Measurements from ENCODE around the gene ERCC3.

DNA sequence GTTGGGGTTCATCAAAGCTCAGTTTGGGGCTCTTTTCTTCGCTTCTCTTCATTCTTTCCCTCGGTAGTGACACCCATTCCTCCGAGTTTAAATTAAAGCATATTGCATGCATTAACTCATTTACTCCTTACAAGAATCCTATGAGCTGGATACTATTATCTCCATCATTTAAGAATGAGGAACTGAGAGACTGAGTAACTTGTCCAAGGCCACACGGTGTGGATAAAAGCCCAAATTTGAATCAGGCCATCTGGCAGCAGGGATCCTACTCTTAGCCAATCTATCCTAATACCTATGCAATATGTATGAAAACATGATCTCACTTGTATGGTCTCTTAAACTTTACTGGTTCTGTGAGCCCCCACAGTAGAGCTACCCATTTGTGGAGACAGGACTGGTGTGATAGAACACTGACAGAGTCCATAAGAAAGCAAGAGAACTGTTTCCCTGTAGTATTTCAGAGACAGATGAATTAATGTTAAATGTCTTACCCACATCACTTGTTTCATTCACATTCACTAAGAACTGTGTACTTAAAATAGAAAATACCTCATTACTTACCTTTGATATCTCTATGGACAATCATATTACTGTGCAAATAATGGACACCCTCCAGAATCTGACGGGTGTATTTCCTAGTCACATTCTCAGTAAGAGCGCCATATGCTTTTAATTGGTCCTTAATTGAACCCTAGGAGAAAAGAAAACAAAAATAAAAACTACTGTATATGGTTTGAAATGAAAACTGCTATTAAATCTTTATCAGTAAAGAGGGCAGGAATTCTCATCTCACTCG lies 20.4 kb upstream of the ERCC3 start:
- TF ChIP-seq, protein P1, sequence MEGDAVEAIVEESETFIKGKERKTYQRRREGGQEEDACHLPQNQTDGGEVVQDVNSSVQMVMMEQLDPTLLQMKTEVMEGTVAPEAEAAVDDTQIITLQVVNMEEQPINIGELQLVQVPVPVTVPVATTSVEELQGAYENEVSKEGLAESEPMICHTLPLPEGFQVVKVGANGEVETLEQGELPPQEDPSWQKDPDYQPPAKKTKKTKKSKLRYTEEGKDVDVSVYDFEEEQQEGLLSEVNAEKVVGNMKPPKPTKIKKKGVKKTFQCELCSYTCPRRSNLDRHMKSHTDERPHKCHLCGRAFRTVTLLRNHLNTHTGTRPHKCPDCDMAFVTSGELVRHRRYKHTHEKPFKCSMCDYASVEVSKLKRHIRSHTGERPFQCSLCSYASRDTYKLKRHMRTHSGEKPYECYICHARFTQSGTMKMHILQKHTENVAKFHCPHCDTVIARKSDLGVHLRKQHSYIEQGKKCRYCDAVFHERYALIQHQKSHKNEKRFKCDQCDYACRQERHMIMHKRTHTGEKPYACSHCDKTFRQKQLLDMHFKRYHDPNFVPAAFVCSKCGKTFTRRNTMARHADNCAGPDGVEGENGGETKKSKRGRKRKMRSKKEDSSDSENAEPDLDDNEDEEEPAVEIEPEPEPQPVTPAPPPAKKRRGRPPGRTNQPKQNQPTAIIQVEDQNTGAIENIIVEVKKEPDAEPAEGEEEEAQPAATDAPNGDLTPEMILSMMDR (conservative IDR thresholded peaks at IDR 0.05; ENCODE audit: low read depth, low read length), result no peak
- TF ChIP-seq EZH2 (IDR thresholded peaks at IDR 0.05; ENCODE audit: borderline replicate concordance, low read depth, low read length, poor library complexity, severe bottlenecking), result no peak

All from A673 (cell line).